HG02943 (cell line): ENCODE measurements around the gene SNX5.

ENCODE experiments used
- ATAC-seq: cut with Tn5 transposase; IDR thresholded peaks from one replicate; pipeline ENCODE4 v1.9.1; 2021; ENCODE audit warnings: mild to moderate bottlenecking, low read depth, moderate library complexity; ENCODE audit not compliant: unreplicated experiment

SNX5 gene

DNA sequence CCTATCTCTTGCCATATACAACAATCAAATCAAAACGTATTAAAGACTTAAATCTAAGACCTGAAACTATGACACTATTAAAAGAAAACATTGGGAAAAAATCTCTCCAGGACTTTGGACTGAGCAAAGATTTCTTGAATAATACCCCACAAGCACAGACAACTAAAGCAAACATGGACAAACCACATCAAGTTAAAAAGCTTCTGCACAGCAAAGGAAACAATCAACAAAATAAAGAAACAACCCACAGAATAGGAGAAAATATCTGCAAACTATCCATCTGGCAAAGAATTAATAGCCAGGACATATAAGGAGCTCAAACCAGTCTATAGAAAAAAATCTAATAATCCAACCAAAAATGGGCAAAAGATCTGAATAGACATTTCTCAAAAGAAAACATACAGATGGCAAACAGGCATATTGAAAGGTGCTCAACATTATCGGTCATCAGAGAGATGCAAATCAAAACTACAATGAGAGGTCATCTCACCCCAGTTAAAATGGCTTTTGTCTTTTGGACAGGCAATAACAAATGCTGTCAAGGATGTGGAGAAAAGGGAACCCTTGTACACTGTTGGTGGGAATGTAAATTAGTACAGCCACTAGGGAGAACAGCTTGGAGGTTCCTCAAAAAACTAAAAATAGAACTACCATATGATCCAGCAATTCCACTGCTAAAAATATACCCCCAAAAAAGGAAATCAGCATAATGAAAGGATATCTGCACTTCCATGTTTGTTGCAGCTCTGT is 76.2 kb downstream of the SNX5 start:
- no peak for ATAC-seq
